ENCODE results near the gene CEND1. TPM values are rescaled to one million over a fixed set of nuclear protein-coding genes. Genes with fewer than 3 reads are reported as not detected.
A peak's percentile ranks its signal among the peaks of the same experiment; 100 is the strongest.

Gene CEND1
- total RNA-seq, 1 experiment from 2014 or later = 0.81 TPM

DNA sequence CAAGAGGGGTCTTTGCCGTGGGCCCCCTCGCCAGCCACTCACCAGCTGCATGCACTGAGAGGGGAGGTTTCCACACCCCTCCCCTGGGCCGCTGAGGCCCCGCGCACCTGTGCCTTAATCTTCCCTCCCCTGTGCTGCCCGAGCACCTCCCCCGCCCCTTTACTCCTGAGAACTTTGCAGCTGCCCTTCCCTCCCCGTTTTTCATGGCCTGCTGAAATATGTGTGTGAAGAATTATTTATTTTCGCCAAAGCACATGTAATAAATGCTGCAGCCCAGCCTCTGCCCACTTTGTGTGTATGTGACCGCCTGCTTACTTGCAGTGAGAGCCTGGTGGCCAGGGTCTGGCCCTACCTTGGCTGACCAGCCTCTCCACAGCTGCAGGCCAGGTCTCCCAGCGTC is 35.1 kb upstream of the CEND1 start:
- peaks cover 0 to 26% (median 13%) of the 10 kb centered on the region in 3 experiments for H3K36me3 Mint-ChIP-seq (ENCODE audit: insufficient read depth in 1 of 3, low read depth in 3 of 3)

More for the DNA sequence above, 35.1 kb upstream of the CEND1 start:
- Histone ChIP-seq H2BK15ac (ENCODE audit: low read depth, low read length) (no peak overlapping the region), H3K27me3 (ENCODE audit: insufficient read depth, low read length) (no peaks in the 10 kb centered on the region; the same call in 1 of the 2 replicates), H3K27ac (ENCODE audit: insufficient read length, low read depth, low read length) (no peak overlapping the region), H4K8ac (replicated peaks; ENCODE audit: insufficient read length, low read depth, low read length) (no peak overlapping the region), H3K23me2 (ENCODE audit: insufficient read length, low read depth, low read length, poor library complexity, severe bottlenecking) (peaks cover 22% of the 10 kb centered on the region), H3K4ac (ENCODE audit: low read depth, low read length) (no peak overlapping the region), H4K91ac (ENCODE audit: insufficient read length, low read depth, low read length) (no peak overlapping the region), H2AFZ (ENCODE audit: low read length) (no peak overlapping the region), H3T11ph (ENCODE audit: low read length) (no peak overlapping the region), H3K18ac (ENCODE audit: insufficient read length, low read depth, low read length) (no peak overlapping the region), H2BK120ac (ENCODE audit: low read depth, low read length, poor library complexity, severe bottlenecking) (no peak overlapping the region), H2AK5ac (ENCODE audit: insufficient read length, low read length) (no peak overlapping the region), H3K79me1 (ENCODE audit: insufficient read depth, low read depth, low read length, poor library complexity, severe bottlenecking) (no peaks in the 10 kb centered on the region), H3K23ac (ENCODE audit: insufficient read length, low read depth, low read length) (no peak overlapping the region), H2BK20ac (ENCODE audit: low read depth, low read length, poor library complexity, severe bottlenecking) (no peak overlapping the region), H3K79me2 (ENCODE audit: insufficient read depth, low read length) (no peaks in the 10 kb centered on the region), H4K5ac (ENCODE audit: insufficient read length, low read depth, low read length) (no peak overlapping the region), H2BK12ac (ENCODE audit: insufficient read length, low read depth, low read length) (no peak overlapping the region), H3K56ac (ENCODE audit: insufficient read length, low read depth, low read length) (no peak overlapping the region), H4K20me1 (ENCODE audit: control insufficient read depth, insufficient read depth, insufficient read length) (no peaks in the 10 kb centered on the region), H2BK5ac (ENCODE audit: insufficient read length, low read length) (no peak overlapping the region), H3K4me1 (ENCODE audit: insufficient read depth, low read length) (no peaks in the 10 kb centered on the region; the same call in 1 of the 2 replicates), H3K4me2 (ENCODE audit: insufficient read depth, insufficient read length, low read length) (no peak overlapping the region), H3K14ac (ENCODE audit: insufficient read depth, low read length) (no peak overlapping the region), H3K9me3 (ENCODE audit: control insufficient read depth, low read depth, low read length) (no peaks in the 10 kb centered on the region), H3K9ac (ENCODE audit: extremely low read depth, insufficient read length, low read length) (no peak overlapping the region)
- TF ChIP-seq, protein P1, sequence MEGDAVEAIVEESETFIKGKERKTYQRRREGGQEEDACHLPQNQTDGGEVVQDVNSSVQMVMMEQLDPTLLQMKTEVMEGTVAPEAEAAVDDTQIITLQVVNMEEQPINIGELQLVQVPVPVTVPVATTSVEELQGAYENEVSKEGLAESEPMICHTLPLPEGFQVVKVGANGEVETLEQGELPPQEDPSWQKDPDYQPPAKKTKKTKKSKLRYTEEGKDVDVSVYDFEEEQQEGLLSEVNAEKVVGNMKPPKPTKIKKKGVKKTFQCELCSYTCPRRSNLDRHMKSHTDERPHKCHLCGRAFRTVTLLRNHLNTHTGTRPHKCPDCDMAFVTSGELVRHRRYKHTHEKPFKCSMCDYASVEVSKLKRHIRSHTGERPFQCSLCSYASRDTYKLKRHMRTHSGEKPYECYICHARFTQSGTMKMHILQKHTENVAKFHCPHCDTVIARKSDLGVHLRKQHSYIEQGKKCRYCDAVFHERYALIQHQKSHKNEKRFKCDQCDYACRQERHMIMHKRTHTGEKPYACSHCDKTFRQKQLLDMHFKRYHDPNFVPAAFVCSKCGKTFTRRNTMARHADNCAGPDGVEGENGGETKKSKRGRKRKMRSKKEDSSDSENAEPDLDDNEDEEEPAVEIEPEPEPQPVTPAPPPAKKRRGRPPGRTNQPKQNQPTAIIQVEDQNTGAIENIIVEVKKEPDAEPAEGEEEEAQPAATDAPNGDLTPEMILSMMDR (conservative IDR thresholded peaks at IDR 0.05) = no peak
- H3K4me3 Mint-ChIP-seq = peak overlapping the region in 1 of 2 experiments; percentile 51; a peak in 2 of 5 replicates
- H3K27ac Mint-ChIP-seq = no peak overlapping the region
- DNase-seq = no peak
- no CpG with 5 or more reads among the region's 11 CpGs for WGBS (ENCODE audit: extremely low coverage, insufficient read length, low lambda C conversion rate)
- H3K9me3 Mint-ChIP-seq = no peaks in the 10 kb centered on the region; a peak in 1 of 5 replicates
- H3K4me1 Mint-ChIP-seq = peaks cover 23 to 33% of the 10 kb centered on the region in 2 experiments
- H3K27me3 Mint-ChIP-seq (ENCODE audit: low read depth) = peaks cover 18% of the 10 kb centered on the region

All from H9 (cell line).